ENCODE results near the gene RANGRF.

Gene RANGRF

GRCh38 chr17:8314797-8315763 lies 26.6 kb downstream of the RANGRF start:
- no peak for DNase-seq (ENCODE audit: low spot score)

- no peak for DNase-seq (ENCODE audit: low spot score)
These were observed 27.3 kb downstream of the RANGRF start for GRCh38 chr17:8315764-8316217.

GRCh38 chr17:8318010-8318935 lies 29.8 kb downstream of the RANGRF start:
- no peak for DNase-seq (ENCODE audit: low spot score)

- DNase-seq (ENCODE audit: low spot score) = no peak
These were observed 31.8 kb downstream of the RANGRF start for GRCh38 chr17:8320262-8320661.

GRCh38 chr17:8320990-8321389 lies 32.5 kb downstream of the RANGRF start:
- no peak for DNase-seq (ENCODE audit: low spot score)

- no peak for DNase-seq (ENCODE audit: low spot score)
These were observed 33.6 kb downstream of the RANGRF start for GRCh38 chr17:8322061-8322460.

- DNase-seq (ENCODE audit: low spot score) = no peak
These were observed 35.7 kb downstream of the RANGRF start for GRCh38 chr17:8324132-8324531.

GRCh38 chr17:8324923-8325322 lies 36.5 kb downstream of the RANGRF start:
- DNase-seq (ENCODE audit: low spot score) = no peak

- DNase-seq (ENCODE audit: low spot score) = no peak
These were observed 38.2 kb downstream of the RANGRF start for GRCh38 chr17:8326511-8327302.

GRCh38 chr17:8327303-8327649 lies 38.8 kb downstream of the RANGRF start:
- DNase-seq (ENCODE audit: low spot score) = no peak

- DNase-seq (ENCODE audit: low spot score) = no peak
These were observed 43.7 kb downstream of the RANGRF start for GRCh38 chr17:8332128-8332527.

- no peak for DNase-seq (ENCODE audit: low spot score)
These were observed 44.2 kb downstream of the RANGRF start for GRCh38 chr17:8332688-8333087.

- DNase-seq (ENCODE audit: low spot score) = no peak
These were observed 44.8 kb downstream of the RANGRF start for GRCh38 chr17:8333281-8333680.

- DNase-seq (ENCODE audit: low spot score) = no peak
These were observed 49.6 kb downstream of the RANGRF start for GRCh38 chr17:8337802-8338752.

GRCh38 chr17:8338753-8339140 lies 50.3 kb downstream of the RANGRF start:
- no peak for DNase-seq (ENCODE audit: low spot score)

- no peak for DNase-seq (ENCODE audit: low spot score)
These were observed 51.1 kb downstream of the RANGRF start, which contains the start of gene ODF4 for GRCh38 chr17:8339540-8339939. TSS of gene ODF4 (plus strand) at chr17:8339840. CDS start at chr17:8340052, 212 bp downstream.

Measured in LoVo (cell line).